ENCODE data around the gene RDM1.

GRCh38 chr17:35923609-35924114, 6.9 kb downstream of the RDM1 start:
- TF ChIP-seq, protein P1, sequence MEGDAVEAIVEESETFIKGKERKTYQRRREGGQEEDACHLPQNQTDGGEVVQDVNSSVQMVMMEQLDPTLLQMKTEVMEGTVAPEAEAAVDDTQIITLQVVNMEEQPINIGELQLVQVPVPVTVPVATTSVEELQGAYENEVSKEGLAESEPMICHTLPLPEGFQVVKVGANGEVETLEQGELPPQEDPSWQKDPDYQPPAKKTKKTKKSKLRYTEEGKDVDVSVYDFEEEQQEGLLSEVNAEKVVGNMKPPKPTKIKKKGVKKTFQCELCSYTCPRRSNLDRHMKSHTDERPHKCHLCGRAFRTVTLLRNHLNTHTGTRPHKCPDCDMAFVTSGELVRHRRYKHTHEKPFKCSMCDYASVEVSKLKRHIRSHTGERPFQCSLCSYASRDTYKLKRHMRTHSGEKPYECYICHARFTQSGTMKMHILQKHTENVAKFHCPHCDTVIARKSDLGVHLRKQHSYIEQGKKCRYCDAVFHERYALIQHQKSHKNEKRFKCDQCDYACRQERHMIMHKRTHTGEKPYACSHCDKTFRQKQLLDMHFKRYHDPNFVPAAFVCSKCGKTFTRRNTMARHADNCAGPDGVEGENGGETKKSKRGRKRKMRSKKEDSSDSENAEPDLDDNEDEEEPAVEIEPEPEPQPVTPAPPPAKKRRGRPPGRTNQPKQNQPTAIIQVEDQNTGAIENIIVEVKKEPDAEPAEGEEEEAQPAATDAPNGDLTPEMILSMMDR (IDR thresholded peaks at IDR 0.05; ENCODE audit: low read length), result no peak
- TF ChIP-seq EZH2 (optimal IDR thresholded peaks at IDR 0.05; ENCODE audit: low read depth, low read length), result no peak

Measured in MM.1S (cell line).